ENCODE data around the gene ZC3H7A. TPM values are rescaled to one million over a fixed set of nuclear protein-coding genes. Genes with fewer than 3 reads are reported as not detected.

Gene ZC3H7A
- total and polyA plus RNA-seq, 2 of the 4 experiments (the other 2 are of a cell fraction) = 22.2 to 53.9 TPM

DNA sequence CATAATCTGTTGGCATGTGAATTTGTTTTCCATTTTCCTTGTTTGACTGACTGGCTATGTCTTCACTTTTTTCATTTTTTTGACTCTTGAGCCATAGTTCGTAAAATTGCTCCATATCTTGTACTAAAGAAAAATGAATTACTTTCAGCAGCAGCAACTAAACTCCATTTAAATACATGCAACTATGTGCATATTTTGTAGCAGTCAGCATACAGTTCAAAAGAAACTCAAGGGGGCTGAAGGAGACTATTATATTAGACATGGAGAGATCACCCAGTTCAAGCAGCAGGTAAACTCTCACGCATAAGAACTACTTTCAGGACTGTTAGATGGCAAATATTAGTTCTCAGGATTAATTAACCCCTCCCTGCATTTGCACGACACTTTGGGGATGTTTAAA, 40.8 kb downstream of the ZC3H7A start:
- H2AK5ac ChIP-seq (ENCODE audit: low read depth, low read length) = no peak overlapping the region
- ChIA-PET POLR2A (ENCODE audit: unreplicated experiment) (interaction anchor here (0.6 kb wide), 1 partner anchor 97 kb away, joined by 3 read pairs; no protein-coding TSS in a partner anchor), CTCF (no interaction called here)
- WGBS, 2 experiments (ENCODE audit: extremely low coverage in 2 of 2, insufficient read length in 1 of 2) = no CpG with 5 or more reads among the region's 3 CpGs
- no peak overlapping the region for H3K14ac ChIP-seq (replicated peaks; ENCODE audit: low read depth, low read length)
- no peak overlapping the region for H2BK15ac ChIP-seq (ENCODE audit: low read depth, low read length)
- H3K4me3 ChIP-seq (ENCODE audit: insufficient read depth, low read depth, low read length) = no peak overlapping the region
- peaks cover 5% of the 10 kb centered on the region; the same call in 1 of the 2 replicates for H3K9me1 ChIP-seq (ENCODE audit: insufficient read depth, low read length)
- H2BK120ac ChIP-seq (ENCODE audit: low read depth, low read length) = no peak overlapping the region
- H3K9me3 ChIP-seq (ENCODE audit: control insufficient read depth, insufficient read depth, low read length) = no peaks in the 10 kb centered on the region
- H2AFZ ChIP-seq (replicated peaks; ENCODE audit: low read length, poor library complexity) = no peak overlapping the region
- intact Hi-C loops (cut with micrococcal nuclease) (no loop called here), dilution Hi-C loops (cut with HindIII; ENCODE audit: low sequenced_read_pairs, unreplicated experiment) (no loop called here), in situ Hi-C loops (cut with MboI; ENCODE audit: low sequenced_read_pairs) (no loop called here)
- H3K4me2 ChIP-seq (ENCODE audit: low read depth, low read length) = no peak overlapping the region
- no peak overlapping the region for H4K8ac ChIP-seq (ENCODE audit: low read depth in 2 of 2, low read length in 2 of 2)
- H2AK9ac ChIP-seq (replicated peaks; ENCODE audit: low read depth, low read length, poor library complexity) = no peak overlapping the region
- H3K4me1 ChIP-seq (ENCODE audit: control insufficient read depth, insufficient read depth, low read length) = peaks cover 5% of the 10 kb centered on the region
- no peak overlapping the region for H4K91ac ChIP-seq (ENCODE audit: insufficient read depth, low read depth, low read length)
- H2BK20ac ChIP-seq (ENCODE audit: low read depth, low read length) = no peak overlapping the region
- ATAC-seq (ENCODE audit: low read depth) = no peak
- no peak overlapping the region for H3K27ac ChIP-seq (ENCODE audit: insufficient read depth, low read length)
- no peak overlapping the region for H3K9ac ChIP-seq (ENCODE audit: low read depth, low read length)
- no peak overlapping the region for H3K18ac ChIP-seq (ENCODE audit: low read depth, low read length)
- H3K27me3 ChIP-seq (ENCODE audit: control insufficient read depth, insufficient read depth, low read length) = no peaks in the 10 kb centered on the region
- no TSS peak for BruUV-seq (replicated peaks)
- no peak overlapping the region for H3K23ac ChIP-seq (ENCODE audit: low read depth, low read length)
- H3K4ac ChIP-seq (ENCODE audit: low read depth, low read length) = no peak overlapping the region
- DNase-seq = no peak
- no peak overlapping the region for H3K56ac ChIP-seq (ENCODE audit: extremely low read depth, insufficient read depth, low read length)
- peaks cover 16 to 48% of the 10 kb centered on the region in 2 experiments for H3K79me1 ChIP-seq (ENCODE audit: low read depth in 1 of 2, low read length in 2 of 2)
- H4K20me1 ChIP-seq (ENCODE audit: insufficient read depth, low read length) = peaks cover 3% of the 10 kb centered on the region; the same call in 1 of the 2 replicates
- no peak overlapping the region for H2BK5ac ChIP-seq (ENCODE audit: low read depth, low read length, poor library complexity, severe bottlenecking)
- H4K5ac ChIP-seq (ENCODE audit: low read depth, low read length) = no peak overlapping the region
- TF ChIP-seq MAFK (IDR thresholded peaks at IDR 0.05; ENCODE audit: low read depth, low read length) = no peak
- TF ChIP-seq BHLHE40 (IDR thresholded peaks at IDR 0.05; ENCODE audit: low read depth, low read length) = no peak
- TF ChIP-seq CHD1 (IDR thresholded peaks at IDR 0.05; ENCODE audit: low read depth, low read length) = no peak
- no peak for TF ChIP-seq MXI1 (IDR thresholded peaks at IDR 0.05; ENCODE audit: borderline replicate concordance, low read depth, low read length)
- TF ChIP-seq POLR2A (IDR thresholded peaks at IDR 0.05; ENCODE audit: low read depth, low read length) = no peak
- TF ChIP-seq, protein P1, sequence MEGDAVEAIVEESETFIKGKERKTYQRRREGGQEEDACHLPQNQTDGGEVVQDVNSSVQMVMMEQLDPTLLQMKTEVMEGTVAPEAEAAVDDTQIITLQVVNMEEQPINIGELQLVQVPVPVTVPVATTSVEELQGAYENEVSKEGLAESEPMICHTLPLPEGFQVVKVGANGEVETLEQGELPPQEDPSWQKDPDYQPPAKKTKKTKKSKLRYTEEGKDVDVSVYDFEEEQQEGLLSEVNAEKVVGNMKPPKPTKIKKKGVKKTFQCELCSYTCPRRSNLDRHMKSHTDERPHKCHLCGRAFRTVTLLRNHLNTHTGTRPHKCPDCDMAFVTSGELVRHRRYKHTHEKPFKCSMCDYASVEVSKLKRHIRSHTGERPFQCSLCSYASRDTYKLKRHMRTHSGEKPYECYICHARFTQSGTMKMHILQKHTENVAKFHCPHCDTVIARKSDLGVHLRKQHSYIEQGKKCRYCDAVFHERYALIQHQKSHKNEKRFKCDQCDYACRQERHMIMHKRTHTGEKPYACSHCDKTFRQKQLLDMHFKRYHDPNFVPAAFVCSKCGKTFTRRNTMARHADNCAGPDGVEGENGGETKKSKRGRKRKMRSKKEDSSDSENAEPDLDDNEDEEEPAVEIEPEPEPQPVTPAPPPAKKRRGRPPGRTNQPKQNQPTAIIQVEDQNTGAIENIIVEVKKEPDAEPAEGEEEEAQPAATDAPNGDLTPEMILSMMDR (conservative IDR thresholded peaks at IDR 0.05; ENCODE audit: low read depth, low read length) = no peak
- no peak for TF ChIP-seq MAZ (IDR thresholded peaks at IDR 0.05; ENCODE audit: borderline replicate concordance, low read depth, low read length)
- no peak for TF ChIP-seq SMC3 (IDR thresholded peaks at IDR 0.05; ENCODE audit: low read depth, low read length)
- no peak for TF ChIP-seq RCOR1 (IDR thresholded peaks at IDR 0.05; ENCODE audit: insufficient replicate concordance, low read length)
- TF ChIP-seq, protein P2, sequence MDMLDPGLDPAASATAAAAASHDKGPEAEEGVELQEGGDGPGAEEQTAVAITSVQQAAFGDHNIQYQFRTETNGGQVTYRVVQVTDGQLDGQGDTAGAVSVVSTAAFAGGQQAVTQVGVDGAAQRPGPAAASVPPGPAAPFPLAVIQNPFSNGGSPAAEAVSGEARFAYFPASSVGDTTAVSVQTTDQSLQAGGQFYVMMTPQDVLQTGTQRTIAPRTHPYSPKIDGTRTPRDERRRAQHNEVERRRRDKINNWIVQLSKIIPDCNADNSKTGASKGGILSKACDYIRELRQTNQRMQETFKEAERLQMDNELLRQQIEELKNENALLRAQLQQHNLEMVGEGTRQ (IDR thresholded peaks at IDR 0.05; ENCODE audit: low read depth, low read length) = no peak
- no peak for TF ChIP-seq CEBPB (IDR thresholded peaks at IDR 0.05; ENCODE audit: low read depth, low read length)
- TF ChIP-seq, protein P3, sequence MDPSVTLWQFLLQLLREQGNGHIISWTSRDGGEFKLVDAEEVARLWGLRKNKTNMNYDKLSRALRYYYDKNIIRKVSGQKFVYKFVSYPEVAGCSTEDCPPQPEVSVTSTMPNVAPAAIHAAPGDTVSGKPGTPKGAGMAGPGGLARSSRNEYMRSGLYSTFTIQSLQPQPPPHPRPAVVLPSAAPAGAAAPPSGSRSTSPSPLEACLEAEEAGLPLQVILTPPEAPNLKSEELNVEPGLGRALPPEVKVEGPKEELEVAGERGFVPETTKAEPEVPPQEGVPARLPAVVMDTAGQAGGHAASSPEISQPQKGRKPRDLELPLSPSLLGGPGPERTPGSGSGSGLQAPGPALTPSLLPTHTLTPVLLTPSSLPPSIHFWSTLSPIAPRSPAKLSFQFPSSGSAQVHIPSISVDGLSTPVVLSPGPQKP (IDR thresholded peaks at IDR 0.05; ENCODE audit: borderline replicate concordance, low read depth, low read length) = no peak
- no peak for TF ChIP-seq FOS (IDR thresholded peaks at IDR 0.05; ENCODE audit: low read depth, low read length)
- TF ChIP-seq RFX5 (IDR thresholded peaks at IDR 0.05; ENCODE audit: low read depth, low read length) = no peak
- TF ChIP-seq RAD21 (IDR thresholded peaks at IDR 0.05; ENCODE audit: low read length) = no peak
- TF ChIP-seq NFE2L2 (IDR thresholded peaks at IDR 0.05; ENCODE audit: low read depth, low read length) = no peak
- H3K36me3 ChIP-seq (ENCODE audit: control insufficient read depth, insufficient read depth, low read length) = peaks cover 51% of the 10 kb centered on the region

All from IMR-90 (cell line).